IMR-90 (cell line): Measurements from ENCODE around the gene GRID1. TPM values are rescaled to one million over a fixed set of nuclear protein-coding genes. Genes with fewer than 3 reads are reported as not detected.

Experiments used
- ATAC-seq: fragments of 200-7000 bp; cut with Tn5 transposase; 2 replicates; pipeline ENCODE4 v1.9.1; 2020; ENCODE audit warnings: low read depth, mild to moderate bottlenecking, moderate library complexity
- BruUV-seq: library from RNA; stranded (reverse); fragments of 400-500 nt; replicated peaks from 2 replicates; lab custom pipeline; 2021; lab: Mats Ljungman, UMichigan
- CTCF ChIA-PET: fragments of 300-600 bp; formaldehyde crosslinking; extraction: SDS; loops from one replicate; lab custom pipeline; 2021; ENCODE audit warnings: antibody characterized with exemption; lab: Yijun Ruan, JAX
- POLR2A ChIA-PET: fragments of 300-600 bp; sonication (Branson Sonifier 250); formaldehyde crosslinking; loops from one replicate; lab custom pipeline; 2022; ENCODE audit warnings: antibody characterized with exemption; ENCODE audit not compliant: unreplicated experiment; lab: Charles Lee
- DNase-seq: peaks from one replicate; pipeline ENCODE4 v3.0.0; 2013
- H2AFZ ChIP-seq: replicated peaks from 2 replicates; pipeline ENCODE3; 2013; ENCODE audit warnings: low read length, mild to moderate bottlenecking; ENCODE audit not compliant: poor library complexity
- H2AK5ac ChIP-seq: 2 replicates; pipeline ENCODE4 v1.6.1; 2013; ENCODE audit warnings: low read depth, low read length, inconsistent platforms
- H2AK9ac ChIP-seq: replicated peaks from 2 replicates; pipeline ENCODE3; 2013; ENCODE audit warnings: mild to moderate bottlenecking, low read depth, low read length, moderate library complexity; ENCODE audit not compliant: poor library complexity
- H2BK120ac ChIP-seq: 2 replicates; pipeline ENCODE4 v1.6.1; 2013; ENCODE audit warnings: low read depth, low read length, inconsistent platforms
- H2BK15ac ChIP-seq: 3 replicates; pipeline ENCODE4 v1.6.1; 2013; ENCODE audit warnings: low read depth, low read length, inconsistent platforms
- H2BK20ac ChIP-seq: 2 replicates; pipeline ENCODE4 v1.6.1; 2013; ENCODE audit warnings: low read depth, mild to moderate bottlenecking, inconsistent platforms, low read length, moderate library complexity
- H2BK5ac ChIP-seq: 2 replicates; pipeline ENCODE4 v1.6.1; 2013; ENCODE audit warnings: mild to moderate bottlenecking, low read depth, low read length, inconsistent platforms; ENCODE audit not compliant: poor library complexity, severe bottlenecking
- H3K14ac ChIP-seq: replicated peaks from 2 replicates; pipeline ENCODE4 v1.6.1; 2013; ENCODE audit warnings: low read depth, low read length, inconsistent platforms
- H3K18ac ChIP-seq: 2 replicates; pipeline ENCODE4 v1.6.1; 2013; ENCODE audit warnings: low read depth, low read length, control low read depth
- H3K23ac ChIP-seq: 2 replicates; pipeline ENCODE4 v1.6.1; 2013; ENCODE audit warnings: low read depth, low read length, inconsistent platforms
- H3K27ac ChIP-seq: 2 replicates; pipeline ENCODE4 v1.5.1; 2013; ENCODE audit warnings: mild to moderate bottlenecking, control low read depth, low read length; ENCODE audit not compliant: insufficient read depth
- H3K27me3 ChIP-seq: 2 replicates; pipeline ENCODE4 v1.6.1; 2013; ENCODE audit warnings: low read length; ENCODE audit not compliant: control insufficient read depth, insufficient read depth
- H3K36me3 ChIP-seq: 2 replicates; pipeline ENCODE4 v1.6.1; 2013; ENCODE audit warnings: low read length, mixed read lengths; ENCODE audit not compliant: control insufficient read depth, insufficient read depth
- H3K4ac ChIP-seq: 2 replicates; pipeline ENCODE4 v1.6.1; 2013; ENCODE audit warnings: low read depth, low read length, inconsistent platforms
- H3K4me1 ChIP-seq: 2 replicates; pipeline ENCODE4 v1.6.1; 2013; ENCODE audit warnings: low read length, mixed read lengths; ENCODE audit not compliant: control insufficient read depth, insufficient read depth
- H3K4me2 ChIP-seq: 2 replicates; pipeline ENCODE4 v1.6.1; 2013; ENCODE audit warnings: low read depth, mild to moderate bottlenecking, control low read depth, low read length, moderate library complexity
- H3K4me3 ChIP-seq: 2 replicates; pipeline ENCODE4 v1.5.1; 2013; ENCODE audit warnings: low read depth, mild to moderate bottlenecking, control low read depth, low read length, moderate library complexity; ENCODE audit not compliant: insufficient read depth
- H3K56ac ChIP-seq: 2 replicates; pipeline ENCODE4 v1.6.1; 2013; ENCODE audit warnings: low read length, inconsistent platforms; ENCODE audit not compliant: insufficient read depth; ENCODE audit errors: extremely low read depth
- H3K79me1 ChIP-seq, 2 experiments: 2 replicates each; pipeline ENCODE4 v1.6.1; 2013; ENCODE audit warnings: low read length in 2 of 2, inconsistent platforms in 1 of 2, low read depth in 1 of 2
- H3K9ac ChIP-seq: 2 replicates; pipeline ENCODE4 v1.6.1; 2013; ENCODE audit warnings: low read depth, low read length, control low read depth
- H3K9me1 ChIP-seq: 2 replicates; pipeline ENCODE4 v1.6.1; 2013; ENCODE audit warnings: low read length, inconsistent platforms; ENCODE audit not compliant: insufficient read depth
- H3K9me3 ChIP-seq: 2 replicates; pipeline ENCODE4 v1.6.1; 2013; ENCODE audit warnings: low read length; ENCODE audit not compliant: control insufficient read depth, insufficient read depth
- H4K20me1 ChIP-seq: 2 replicates; pipeline ENCODE4 v1.6.1; 2013; ENCODE audit warnings: low read length, inconsistent platforms; ENCODE audit not compliant: insufficient read depth
- H4K5ac ChIP-seq: 2 replicates; pipeline ENCODE4 v1.6.1; 2013; ENCODE audit warnings: mild to moderate bottlenecking, low read depth, low read length, control low read depth
- H4K8ac ChIP-seq, 2 experiments: 2 replicates each; pipeline ENCODE4 v1.6.1; 2013; ENCODE audit warnings: low read depth in 2 of 2, low read length in 2 of 2, control low read depth in 1 of 2, inconsistent platforms in 1 of 2
- H4K91ac ChIP-seq: 2 replicates; pipeline ENCODE4 v1.6.1; 2013; ENCODE audit warnings: low read depth, low read length, inconsistent platforms; ENCODE audit not compliant: insufficient read depth
- BHLHE40 ChIP-seq: fragments of 150-350 bp; IDR thresholded peaks from 2 replicates; pipeline ENCODE4 v1.6.1; 2016; ENCODE audit warnings: mild to moderate bottlenecking, low read depth, low read length
- FOS ChIP-seq: fragments of 150-350 bp; IDR thresholded peaks from 2 replicates; pipeline ENCODE4 v1.6.1; 2016; ENCODE audit warnings: low read depth, low read length
- MAFK ChIP-seq: IDR thresholded peaks from 2 replicates; pipeline ENCODE4 v1.6.1; 2012; ENCODE audit warnings: low read depth, low read length, improper control_type of control experiment
- WGBS, 2 experiments: methylation state at CpG; one replicate each; pipeline versions ENCODE4 v1.1.5 to v1.1.7; 2013; ENCODE audit warnings: missing lambda C conversion rate in 2 of 2; ENCODE audit not compliant: insufficient read length in 1 of 2; ENCODE audit errors: extremely low coverage in 2 of 2; 5-methylcytosine and 5-hydroxymethylcytosine counted together
- dilution Hi-C: fragments of 300-500 bp; cut with HindIII; formaldehyde crosslinking; loops from one replicate; pipeline ENCODE4 v1.14.3; 2018; ENCODE audit warnings: low sequenced_read_pairs; ENCODE audit not compliant: unreplicated experiment
- in situ Hi-C: fragments of 300-500 bp; cut with MboI; formaldehyde crosslinking; loops from 3 replicates; pipeline ENCODE4 v1.14.3; 2019; ENCODE audit warnings: low sequenced_read_pairs, inconsistent platforms, mixed read lengths
- intact Hi-C: fragments of 100-400 bp; cut with micrococcal nuclease; formaldehyde crosslinking; loops from 2 replicates; pipeline ENCODE4 v1.10.0; 2022
- polyA plus RNA-seq, 3 experiments: library from polyadenylated mRNA; depleted of rRNA; stranded (reverse); fragments of >200 nt; gene quantifications; 2 replicates each; pipeline ENCODE4 v1.2.3, GENCODE V29; 2012; ENCODE audit warnings: low replicate concordance in 1 of 3
- total RNA-seq: library from RNA; depleted of rRNA; stranded (reverse); fragments of >200 nt; gene quantifications from 2 replicates; pipeline ENCODE4 v1.2.3, GENCODE V29; 2012

GRID1 gene
- total and polyA plus RNA-seq, 2 of the 4 experiments (the other 2 are of a cell fraction): not detected

- Histone ChIP-seq H4K8ac (no peak overlapping the region), H3K79me1 (no peaks in the 10 kb centered on the region), H3K27ac (no peak overlapping the region), H4K91ac (no peak overlapping the region), H3K14ac (no peak overlapping the region), H3K56ac (no peak overlapping the region), H3K27me3 (no peaks in the 10 kb centered on the region), H2BK15ac (no peak overlapping the region), H2BK20ac (no peak overlapping the region), H2BK120ac (no peak overlapping the region), H2AK5ac (no peak overlapping the region), H3K23ac (no peak overlapping the region), H2AFZ (no peak overlapping the region), H2BK5ac (no peak overlapping the region), H4K5ac (no peak overlapping the region), H4K20me1 (no peaks in the 10 kb centered on the region), H3K9ac (no peak overlapping the region), H3K9me1 (no peaks in the 10 kb centered on the region), H3K4me1 (no peaks in the 10 kb centered on the region), H3K36me3 (no peaks in the 10 kb centered on the region), H3K18ac (no peak overlapping the region), H3K4me3 (no peak overlapping the region), H3K9me3 (peaks cover 31% of the 10 kb centered on the region), H3K4ac (no peak overlapping the region), H3K4me2 (no peak overlapping the region), H2AK9ac (no peak overlapping the region)
- ChIA-PET CTCF (no interaction called here), POLR2A (no interaction called here)
- TF ChIP-seq FOS: no peak
- no peak for TF ChIP-seq BHLHE40
- peak; percentile 75 for TF ChIP-seq MAFK
- ATAC-seq: no peak
- in situ Hi-C loops (no loop called here), dilution Hi-C loops (no loop called here), intact Hi-C loops (no loop called here)
- BruUV-seq: no TSS peak
- no peak for DNase-seq
- 40% methylated on average over 1 of the region's 9 CpGs; no CpG with 5 or more reads in 1 of the 2 experiments for whole genome bisulfite sequencing, 2 experiments
These were observed 444.1 kb downstream of the GRID1 start for GRCh38 chr10:85922356-85923129.
